GM21381 (cell line): ENCODE measurements around the gene WASHC2A.
"Not testable (repeated sequence)": the region's sequence is repeated elsewhere in the genome, so short reads cannot be mapped to it uniquely, and the experiment has no call there.

ENCODE experiments used
- ATAC-seq: cut with Tn5 transposase; IDR thresholded peaks from one replicate; pipeline ENCODE4 v1.9.1; 2021; ENCODE audit warnings: mild to moderate bottlenecking, moderate library complexity; ENCODE audit not compliant: unreplicated experiment

WASHC2A gene

GRCh38 chr10:50145575-50145974 is 77.8 kb downstream of the WASHC2A start:
- ATAC-seq, result not testable (repeated sequence)

- no peak for ATAC-seq
These were observed 85.1 kb downstream of the WASHC2A start for GRCh38 chr10:50152792-50153272.

DNA sequence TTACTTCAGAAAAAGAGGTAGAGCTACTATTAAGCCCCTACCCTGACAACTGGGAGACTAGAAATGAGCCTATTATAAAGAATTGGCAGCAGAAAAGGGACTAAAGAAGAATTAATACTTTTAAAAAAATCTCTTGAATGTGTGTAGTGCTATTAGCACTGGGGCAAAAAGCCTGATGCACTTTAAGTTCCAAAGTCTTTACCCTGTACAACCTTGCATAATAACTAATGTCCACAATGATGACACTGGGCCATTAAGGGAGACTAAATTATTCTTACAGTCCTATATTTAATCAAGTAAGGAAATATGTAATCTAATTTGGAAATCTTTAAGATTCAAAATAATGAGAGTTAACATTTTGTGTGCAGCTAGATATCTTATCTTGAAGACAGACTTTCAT is 90.1 kb downstream of the WASHC2A start:
- ATAC-seq, result not testable (repeated sequence)

DNA sequence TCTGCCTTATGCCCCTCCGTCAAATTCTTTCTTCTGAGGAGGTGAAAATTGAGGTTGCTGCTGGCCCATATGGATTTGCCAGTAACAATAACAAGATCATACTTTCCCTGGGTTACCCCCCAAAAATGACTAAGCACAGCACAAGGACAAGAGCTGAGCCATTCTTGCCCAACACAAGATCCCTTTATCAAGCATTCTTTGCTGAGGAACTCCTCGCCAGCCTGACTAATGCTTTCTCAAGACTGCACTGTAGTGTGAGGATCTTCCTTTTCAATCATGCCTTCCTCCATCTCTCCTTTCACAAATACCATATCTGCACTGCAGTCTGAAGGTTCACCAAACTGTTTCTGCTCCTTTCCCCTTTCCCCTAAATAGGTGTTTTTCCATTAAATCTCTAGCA is 92.1 kb downstream of the WASHC2A start:
- not testable (repeated sequence) for ATAC-seq

- not testable (repeated sequence) for ATAC-seq
These were observed 97.3 kb downstream of the WASHC2A start for GRCh38 chr10:50165038-50165437.

- not testable (repeated sequence) for ATAC-seq
These were observed 100.1 kb downstream of the WASHC2A start for GRCh38 chr10:50167833-50168232.

DNA sequence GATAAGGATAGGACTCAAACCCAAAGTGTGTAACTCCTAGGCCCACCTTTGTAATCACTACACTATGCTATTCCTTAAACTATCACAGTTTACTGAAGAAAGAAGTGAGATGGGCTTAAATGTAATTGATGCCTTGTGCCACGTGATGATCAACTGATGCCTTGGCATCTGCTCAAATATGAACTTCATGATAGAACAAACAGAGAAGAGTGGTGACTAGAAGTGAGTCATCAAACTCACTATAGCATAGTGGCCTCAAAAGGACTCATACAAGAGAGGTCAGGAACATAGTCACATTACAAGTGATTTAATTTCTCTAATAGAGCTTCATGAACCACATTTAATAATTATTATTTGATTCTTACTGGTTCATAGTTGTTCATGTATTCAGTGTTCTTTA is 101.8 kb downstream of the WASHC2A start:
- ATAC-seq, result not testable (repeated sequence)

DNA sequence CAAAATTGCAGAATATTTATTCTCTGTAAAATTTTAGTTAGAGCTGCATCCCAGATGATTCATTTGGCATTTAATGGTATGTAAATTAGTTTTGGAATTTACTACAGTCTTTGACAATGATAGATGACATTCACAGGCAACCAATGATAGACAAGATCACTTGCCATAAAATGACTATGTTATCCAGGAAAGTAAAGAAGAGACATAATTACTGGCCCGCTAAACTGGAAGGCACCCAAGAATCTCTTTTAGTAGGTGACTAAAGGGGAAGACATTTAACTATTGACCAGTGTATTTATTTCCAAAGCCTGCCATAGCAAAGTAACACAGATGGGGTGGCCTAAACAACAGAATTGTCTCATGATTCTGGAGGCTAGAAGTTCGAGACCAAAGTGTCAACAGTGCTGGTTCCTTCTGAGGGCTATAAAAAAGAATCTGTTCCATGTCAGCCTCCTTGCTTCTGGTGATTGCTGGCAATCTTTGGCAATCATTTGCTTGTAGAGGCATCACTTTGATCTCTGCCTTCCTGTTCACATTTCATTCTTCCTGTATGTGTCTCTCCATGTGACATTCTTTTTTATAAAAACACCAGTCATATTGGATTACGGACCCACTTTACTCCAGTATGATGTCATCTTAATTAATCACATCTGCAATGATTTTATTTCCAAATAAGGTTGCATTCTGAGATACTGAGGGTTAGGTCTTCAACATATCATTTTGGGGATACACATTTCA is 107.2 kb downstream of the WASHC2A start:
- ATAC-seq, result not testable (repeated sequence)
